ENCODE results near the gene ZNF189.

GRCh38 chr9:101458963-101459631 lies 60.4 kb downstream of the ZNF189 start:
- TF ChIP-seq CTCF (conservative IDR thresholded peaks at IDR 0.05) (peak; percentile 86), ZFX (IDR thresholded peaks at IDR 0.05) (no peak)
